HTR-8/SVneo (cell line): Measurements from ENCODE around the gene RABEP2.
"Not testable (repeated sequence)": the region's sequence is repeated elsewhere in the genome, so short reads cannot be mapped to it uniquely, and the experiment has no call there.

Experiments used
- DNase-seq: peaks from one replicate; pipeline ENCODE4 v3.0.0; 2011; ENCODE audit warnings: low spot score, mixed read lengths; ENCODE audit not compliant: insufficient read length
- FAIRE-seq: peaks from 2 replicates; lab custom pipeline; 2011; peaks lifted over from hg19 to GRCh38; lab: Jason Lieb, UNC

Gene RABEP2

GRCh38 chr16:28881565-28881964, 43.5 kb downstream of the RABEP2 start:
- not testable (repeated sequence) for DNase-seq, FAIRE-seq

GRCh38 chr16:28880955-28881354, 44.1 kb downstream of the RABEP2 start:
- DNase-seq = no peak
- FAIRE-seq = no peak

- DNase-seq (no peak), FAIRE-seq (no peak)
Observed at GRCh38 chr16:28880589-28880915, 44.5 kb downstream of the RABEP2 start.

- peak; percentile 95 for DNase-seq
- FAIRE-seq = no peak
Observed at GRCh38 chr16:28879841-28880588, 45.0 kb downstream of the RABEP2 start.

DNA sequence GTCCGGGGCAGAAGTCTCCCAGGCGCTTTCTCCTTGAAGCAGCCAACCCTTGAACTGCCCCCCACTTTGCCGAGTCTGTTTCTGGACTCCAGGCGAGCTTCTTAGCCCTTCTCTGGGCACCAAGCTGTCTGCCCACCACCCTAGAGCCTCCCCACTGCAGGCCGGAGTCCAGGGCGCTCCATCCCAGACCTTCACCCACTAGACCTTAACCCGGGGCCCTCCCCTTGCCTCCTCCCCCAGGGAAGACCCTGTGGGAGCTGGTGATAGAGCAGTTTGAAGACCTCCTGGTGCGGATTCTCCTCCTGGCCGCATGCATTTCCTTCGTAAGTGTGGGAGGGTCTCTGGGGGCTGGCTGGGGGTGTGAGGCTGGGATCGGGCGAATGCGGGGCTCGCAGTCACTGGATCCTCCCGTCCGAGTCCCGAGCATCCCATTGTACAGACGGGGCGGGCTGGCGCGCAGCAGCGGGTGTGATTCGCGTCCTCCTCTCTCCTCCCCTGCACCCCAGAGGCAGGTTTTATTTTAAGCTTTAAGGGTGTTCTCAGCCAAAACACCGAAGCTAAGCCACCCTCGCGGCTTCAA, 45.7 kb downstream of the RABEP2 start:
- DNase-seq (no peak), FAIRE-seq (no peak)

- FAIRE-seq = no peak
Observed at GRCh38 chr16:28878083-28878926, 46.7 kb downstream of the RABEP2 start, which contains the start of gene ATP2A1. ATP2A1 (plus strand) TSS chr16:28878488; CDS start chr16:28878672, 184 bp downstream.

DNA sequence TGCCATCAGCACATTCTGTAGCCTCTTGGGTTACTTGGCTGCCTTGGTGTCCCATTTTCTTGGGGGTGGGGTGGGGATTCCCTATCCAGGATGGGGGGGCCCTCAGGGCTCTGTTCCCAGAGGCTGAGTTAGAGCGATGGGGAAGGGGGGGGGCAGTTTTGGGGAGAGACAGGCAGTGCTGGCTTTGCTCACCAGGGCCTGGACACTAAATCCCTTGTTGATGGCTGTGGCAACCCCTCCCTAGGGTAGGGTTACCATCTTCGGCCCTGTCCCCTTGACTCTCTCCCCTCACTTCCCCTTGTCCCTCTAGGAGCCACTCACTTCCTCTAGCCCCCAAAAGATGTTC, 47.4 kb downstream of the RABEP2 start:
- DNase-seq (no peak), FAIRE-seq (no peak)

More at GRCh38 chr16:28878083-28878926, 46.7 kb downstream of the RABEP2 start, which contains the start of gene ATP2A1:
- DNase-seq = no peak

DNA sequence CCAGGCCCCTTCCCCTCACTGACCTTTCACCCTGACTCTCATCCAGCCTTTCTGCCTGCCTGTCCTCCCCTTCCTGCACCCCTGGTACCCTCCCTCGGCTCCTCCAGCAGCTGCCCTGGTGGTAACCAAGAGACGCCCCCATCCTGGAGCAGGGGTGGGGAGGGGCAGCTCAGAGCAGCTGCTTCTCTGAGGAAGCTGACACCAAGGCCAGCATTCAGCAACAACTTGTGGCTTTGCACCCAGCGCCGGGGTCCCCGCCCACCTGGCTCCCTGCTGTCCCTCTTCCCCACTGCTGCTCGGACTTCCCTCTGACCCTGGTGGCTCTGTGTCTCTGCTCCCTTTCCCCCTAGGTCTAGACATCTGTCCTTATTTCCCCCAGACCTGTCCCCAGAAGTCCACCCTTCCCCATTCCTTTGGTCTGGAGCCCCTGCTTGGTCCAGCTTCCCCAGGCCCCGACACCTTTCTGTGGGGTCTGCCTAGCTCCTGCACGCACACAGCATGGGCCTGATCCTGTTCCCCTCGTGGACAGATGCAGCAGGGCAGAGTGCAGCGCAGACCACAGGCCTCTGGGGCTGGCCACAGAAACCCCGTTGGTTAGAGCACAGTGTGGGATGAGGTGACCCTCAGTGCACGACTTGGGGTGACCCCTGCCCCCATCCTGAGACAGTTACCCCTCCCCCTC, 47.9 kb downstream of the RABEP2 start:
- no peak for FAIRE-seq
- DNase-seq = no peak

DNA sequence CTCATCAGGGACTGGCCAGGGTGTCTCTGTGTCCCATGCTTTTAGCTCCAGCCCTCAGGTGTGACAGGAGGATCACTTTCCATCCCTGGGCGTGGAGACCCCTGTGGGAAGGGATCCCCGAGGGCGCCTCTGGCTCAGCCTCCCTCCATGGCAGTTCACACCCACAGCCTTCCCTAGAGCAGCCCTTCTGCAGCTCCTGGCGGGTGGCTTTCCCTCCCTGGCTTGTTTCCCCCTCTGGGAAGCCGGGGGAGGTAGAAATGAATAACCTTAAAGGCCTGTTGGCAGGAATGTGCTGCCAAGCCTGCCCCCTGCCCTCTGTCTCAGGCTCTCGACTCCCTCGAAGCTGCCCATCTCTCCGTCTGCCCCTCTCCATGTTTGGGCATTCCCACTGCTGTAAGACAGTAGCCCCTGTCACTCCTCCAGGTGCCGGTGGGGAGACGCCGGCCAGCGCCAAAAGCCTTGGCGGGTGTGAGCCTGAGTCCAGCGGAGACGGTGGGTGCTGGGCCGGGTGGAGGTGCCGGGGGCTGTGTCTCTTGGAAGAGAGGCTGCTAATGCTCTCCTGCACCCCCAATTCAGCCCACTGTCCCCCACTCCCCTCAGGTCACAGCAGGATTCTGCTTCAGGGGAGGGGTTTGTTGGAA, 48.9 kb downstream of the RABEP2 start:
- FAIRE-seq (no peak), DNase-seq (no peak)

DNA sequence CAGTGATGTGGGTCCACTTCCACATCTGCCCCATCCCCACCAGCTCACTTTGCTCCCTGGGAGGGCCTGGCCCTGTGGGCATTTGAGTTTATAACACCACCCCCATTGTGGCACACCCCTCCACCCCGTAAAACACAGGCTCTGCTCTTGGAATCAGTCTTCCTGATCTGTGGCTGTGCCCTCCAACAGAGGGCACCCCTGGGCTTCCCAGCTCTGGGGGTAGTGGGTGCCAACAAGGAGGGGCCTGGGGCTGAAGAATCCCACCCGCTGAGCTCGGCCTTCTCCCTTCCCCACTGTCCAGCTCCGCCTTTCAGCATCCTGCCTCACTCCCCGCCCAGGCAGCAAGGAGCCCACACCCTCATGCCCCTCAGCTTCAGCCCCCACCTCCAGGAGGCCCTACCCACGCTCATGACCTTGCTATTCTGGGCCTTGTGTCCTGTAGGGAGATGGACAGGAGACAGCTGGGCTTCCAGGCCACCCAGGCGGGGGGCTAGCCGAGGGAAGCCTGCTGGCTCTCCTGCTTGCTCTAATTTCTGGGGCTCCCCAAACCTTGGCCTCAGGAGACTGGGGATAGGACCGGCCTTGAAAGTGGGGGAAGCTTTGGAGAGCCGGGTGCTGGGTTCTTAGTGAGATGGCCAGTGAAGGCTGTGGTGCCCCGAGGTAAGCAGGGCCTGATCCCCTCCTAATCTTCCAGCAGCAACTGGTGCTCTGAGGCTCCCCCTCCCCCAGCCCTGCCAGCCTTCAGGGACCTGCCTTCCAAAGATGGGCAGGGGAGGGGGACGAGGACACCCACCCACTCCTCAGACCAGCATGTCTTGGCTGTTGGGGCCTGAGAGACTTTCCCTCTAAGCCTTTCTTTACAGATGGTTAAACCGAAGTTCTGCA, 49.7 kb downstream of the RABEP2 start:
- no peak for FAIRE-seq
- no peak for DNase-seq

GRCh38 chr16:28874406-28874805, 50.6 kb downstream of the RABEP2 start:
- DNase-seq = no peak
- no peak for FAIRE-seq

DNA sequence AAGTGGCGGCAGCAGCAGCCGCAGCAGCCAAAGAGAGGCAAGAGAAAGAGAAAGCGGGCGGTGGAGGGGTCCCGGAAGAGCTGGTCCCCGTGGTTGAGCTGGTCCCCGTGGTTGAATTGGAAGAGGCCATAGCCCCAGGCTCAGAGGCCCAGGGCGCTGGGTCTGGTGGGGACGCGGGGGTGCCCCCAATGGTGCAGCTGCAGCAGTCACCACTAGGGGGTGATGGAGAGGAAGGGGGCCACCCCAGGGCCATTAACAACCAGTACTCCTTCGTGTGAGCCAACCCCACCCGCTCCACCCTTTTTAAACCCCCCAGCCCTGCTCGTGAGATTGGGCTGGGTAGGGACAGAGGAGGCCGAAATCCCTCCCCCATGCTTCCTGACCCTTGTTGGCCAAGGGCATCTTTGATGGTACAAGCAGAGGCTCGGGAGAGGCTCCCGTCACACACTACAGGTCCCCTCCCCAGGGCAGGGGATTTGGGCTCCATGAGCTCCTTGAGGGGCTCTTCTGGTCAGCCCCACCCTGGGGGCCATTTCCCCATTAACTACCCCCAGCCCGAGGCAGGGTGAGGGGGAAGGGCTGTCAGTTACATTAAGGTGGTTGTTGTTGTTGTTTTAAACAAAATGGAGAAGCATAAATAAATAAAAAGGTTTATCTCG, 51.4 kb downstream of the RABEP2 start:
- DNase-seq = no peak
- no peak for FAIRE-seq

GRCh38 chr16:28872952-28873351, 52.1 kb downstream of the RABEP2 start:
- FAIRE-seq (no peak), DNase-seq (no peak)

GRCh38 chr16:28869201-28869600, 55.8 kb downstream of the RABEP2 start:
- FAIRE-seq (no peak), DNase-seq (no peak)

DNA sequence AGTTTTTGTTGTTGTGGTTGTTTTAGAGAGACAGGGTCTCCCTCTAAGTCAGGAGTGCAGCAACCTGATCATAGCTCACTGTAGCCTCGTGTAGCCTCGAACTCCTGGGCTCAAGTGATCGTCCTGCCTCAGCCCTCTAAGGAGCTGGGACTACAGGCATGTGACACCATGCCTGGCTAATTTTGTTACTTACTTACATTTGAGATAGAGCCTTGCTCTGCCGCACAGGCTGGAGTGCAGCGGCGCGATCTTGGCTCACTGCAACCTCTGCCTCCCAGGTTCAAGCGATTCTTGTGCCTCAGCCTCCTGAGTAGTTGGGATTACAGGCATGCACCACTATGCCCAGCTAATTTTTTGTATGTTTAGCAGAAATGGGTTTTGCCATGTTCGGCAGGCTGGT, 57.4 kb downstream of the RABEP2 start:
- not testable (repeated sequence) for DNase-seq, FAIRE-seq

- FAIRE-seq (no peak), DNase-seq (no peak)
Observed at GRCh38 chr16:28867241-28867640, 57.8 kb downstream of the RABEP2 start.

DNA sequence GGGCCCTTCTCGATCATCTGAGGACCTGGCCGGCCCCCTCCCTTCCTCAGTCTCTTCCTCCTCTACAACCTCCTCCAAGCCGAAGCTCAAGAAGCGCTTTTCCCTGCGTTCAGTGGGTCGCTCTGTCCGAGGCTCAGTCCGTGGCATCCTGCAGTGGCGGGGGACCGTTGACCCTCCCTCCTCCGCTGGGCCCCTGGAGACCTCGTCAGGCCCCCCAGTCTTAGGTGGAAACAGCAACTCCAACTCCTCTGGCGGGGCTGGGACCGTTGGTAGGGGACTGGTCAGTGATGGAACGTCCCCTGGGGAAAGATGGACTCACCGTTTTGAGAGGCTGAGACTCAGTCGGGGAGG, 58.6 kb downstream of the RABEP2 start:
- FAIRE-seq (no peak), DNase-seq (no peak)

- no peak for DNase-seq
- FAIRE-seq = no peak
Observed at GRCh38 chr16:28865722-28866453, 59.1 kb downstream of the RABEP2 start.
